HG03565 (cell line): ENCODE measurements around the gene APOD.
"Not testable (repeated sequence)": the region's sequence is repeated elsewhere in the genome, so short reads cannot be mapped to it uniquely, and the experiment has no call there.

Experiments used
- ATAC-seq: cut with Tn5 transposase; IDR thresholded peaks from one replicate; pipeline ENCODE4 v1.9.1; 2021; ENCODE audit warnings: mild to moderate bottlenecking, moderate library complexity; ENCODE audit not compliant: unreplicated experiment

APOD gene

GRCh38 chr3:195617784-195618659, 34.3 kb upstream of the APOD start:
- not testable (repeated sequence) for ATAC-seq

- ATAC-seq, result not testable (repeated sequence)
Observed at GRCh38 chr3:195617134-195617533, 33.4 kb upstream of the APOD start.

DNA sequence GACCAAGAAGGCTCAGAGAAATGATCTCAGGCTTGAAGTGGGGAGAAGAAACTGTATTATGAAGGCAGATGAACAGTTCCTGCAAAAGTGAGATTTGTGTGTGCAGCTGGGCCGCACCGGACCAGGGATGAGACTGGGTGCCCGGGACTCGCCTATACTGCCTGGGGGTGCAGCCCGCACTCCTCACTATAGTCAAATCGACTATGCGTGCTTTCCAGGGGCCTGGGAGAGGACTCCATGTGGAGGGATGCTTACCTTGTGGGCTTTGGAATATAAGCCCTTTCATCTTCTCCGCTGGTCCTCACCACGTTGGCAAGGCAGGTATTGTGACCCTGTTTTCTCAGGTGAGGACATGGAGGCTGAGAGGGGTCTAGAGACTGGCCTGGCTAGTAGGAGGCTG, 32.9 kb upstream of the APOD start:
- ATAC-seq, result no peak

DNA sequence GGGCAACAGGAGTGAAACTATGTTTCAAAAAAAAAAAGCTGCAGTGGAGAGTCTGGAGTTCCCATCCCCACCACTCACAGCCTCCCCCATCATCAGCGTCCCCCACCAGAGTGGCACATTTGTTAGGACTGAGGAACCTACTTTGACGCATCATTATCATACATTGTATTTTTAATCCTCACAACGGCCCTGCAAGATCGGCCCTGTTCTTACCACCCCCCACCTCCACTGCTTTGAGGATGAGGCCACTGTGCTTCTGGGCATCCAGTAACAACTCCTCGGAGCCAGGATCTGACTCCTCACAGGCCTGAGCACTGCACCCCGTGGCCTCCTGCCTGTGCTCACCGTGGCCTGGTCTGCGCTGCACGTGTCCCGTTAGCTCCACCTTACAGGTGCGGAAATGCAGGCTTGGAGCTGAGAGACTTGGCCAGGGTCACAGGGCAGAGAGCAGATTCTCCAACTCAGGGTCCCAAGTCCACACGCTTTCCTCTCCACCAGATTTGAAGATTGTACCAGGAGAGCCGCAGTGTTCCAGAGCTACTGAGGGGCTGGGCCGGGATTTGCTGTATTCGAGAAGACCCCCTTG, 32.3 kb upstream of the APOD start:
- not testable (repeated sequence) for ATAC-seq

DNA sequence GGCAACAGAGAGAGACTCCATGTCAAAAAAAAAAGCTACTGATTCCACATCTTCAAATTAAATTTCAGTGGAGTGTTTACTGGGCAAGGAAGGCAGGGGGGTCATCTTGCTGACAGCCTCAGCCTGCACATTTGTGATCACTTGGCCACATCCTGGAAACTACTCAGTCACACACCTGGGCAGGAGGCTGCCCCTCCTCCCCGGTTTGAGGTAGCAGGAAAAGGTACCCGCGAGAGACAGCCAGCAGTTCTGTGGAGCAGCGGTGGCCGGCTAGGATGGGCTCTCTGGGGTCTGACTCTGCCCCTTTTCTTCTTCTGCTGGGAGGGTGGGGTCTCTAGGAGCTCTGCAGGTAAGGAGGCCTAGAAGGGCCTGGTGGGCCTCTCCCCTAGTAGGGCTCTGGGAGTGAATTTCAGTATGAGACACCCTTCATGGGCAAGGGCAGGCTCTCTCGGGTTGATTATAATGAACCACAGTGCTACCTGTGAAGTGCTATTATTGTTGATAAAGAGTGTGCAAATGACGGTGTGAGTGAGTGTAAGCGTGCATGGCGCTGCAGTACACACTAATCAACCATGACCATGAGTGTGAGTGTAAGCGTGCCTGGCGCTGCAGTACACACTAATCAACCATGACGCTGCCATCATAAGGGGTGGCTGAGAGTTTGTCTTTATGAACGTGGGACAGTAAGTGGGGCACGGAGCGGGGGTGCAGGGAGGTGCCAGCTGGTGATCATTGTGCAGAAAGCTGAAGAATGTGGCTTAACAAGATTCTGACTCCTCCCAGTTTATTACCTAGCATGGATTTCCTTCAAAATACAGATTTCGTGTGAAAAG, 31.1 kb upstream of the APOD start:
- ATAC-seq, result not testable (repeated sequence)

DNA sequence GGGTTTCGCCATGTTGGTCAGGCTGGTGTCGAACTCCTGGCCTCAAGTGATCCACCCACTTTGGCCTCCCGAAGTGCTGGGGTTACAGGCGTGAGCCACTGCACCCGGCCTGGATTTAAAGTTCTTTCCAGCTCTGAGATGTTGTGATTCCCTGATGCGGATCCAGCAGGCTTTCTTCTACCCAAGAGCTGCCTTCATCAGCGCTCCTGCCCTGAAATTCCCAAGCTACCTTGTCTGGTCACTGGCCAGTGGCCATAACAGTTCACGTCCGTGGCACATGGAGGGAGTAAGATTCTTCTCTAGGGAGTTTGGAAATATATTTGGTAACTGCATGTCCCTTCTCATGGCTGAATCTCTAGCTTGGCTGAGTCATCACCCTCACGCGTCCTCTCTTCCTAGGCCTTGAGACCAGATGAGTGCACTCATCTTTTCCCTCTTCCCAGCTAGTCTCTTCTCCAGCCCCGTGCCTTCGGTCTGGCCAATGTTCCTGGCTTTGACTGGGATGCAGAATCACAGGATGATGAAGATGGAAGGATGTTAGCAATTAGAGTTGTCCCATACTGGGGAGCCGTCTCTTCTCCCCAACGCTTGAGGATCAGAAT, 29.8 kb upstream of the APOD start:
- ATAC-seq, result no peak

GRCh38 chr3:195612075-195612800, 28.5 kb upstream of the APOD start:
- no peak for ATAC-seq

DNA sequence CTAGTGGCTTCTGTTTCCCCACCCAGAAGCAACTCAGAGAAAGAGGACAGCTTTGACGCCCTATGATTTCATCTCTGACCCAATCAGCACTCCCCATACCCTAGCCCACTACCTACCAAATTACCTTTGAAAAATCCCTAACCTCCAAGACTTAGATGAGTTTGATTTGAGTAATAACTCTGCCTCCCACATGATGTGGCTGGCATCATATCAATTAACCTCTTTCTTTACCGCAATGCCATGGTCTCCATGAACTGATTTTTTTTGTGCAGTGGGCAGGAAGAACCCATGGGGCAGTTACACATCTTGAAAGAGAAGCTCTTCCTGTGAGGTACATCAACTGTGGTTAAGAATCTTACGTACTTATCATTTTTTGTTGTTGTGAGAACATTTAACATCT, 25.5 kb upstream of the APOD start:
- ATAC-seq, result no peak

DNA sequence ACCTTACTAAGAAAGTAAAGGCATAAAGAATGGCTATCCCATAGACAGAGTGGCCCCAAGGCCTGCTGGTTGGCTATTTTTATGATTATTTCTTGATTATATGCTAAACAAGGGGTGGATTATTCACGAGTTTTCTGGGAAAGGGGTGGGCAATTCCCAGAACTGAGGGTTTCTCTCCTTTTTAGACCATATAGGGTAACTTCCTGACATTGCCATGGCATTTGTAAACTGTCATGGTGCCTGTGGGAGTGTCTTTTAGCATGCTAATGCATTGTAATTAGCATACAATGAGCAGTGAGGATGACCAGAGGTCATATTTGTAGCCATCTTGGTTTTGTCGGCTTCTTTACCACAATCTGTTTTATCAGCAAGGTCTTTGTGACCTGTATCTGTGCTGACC, 18.0 kb upstream of the APOD start:
- not testable (repeated sequence) for ATAC-seq

- ATAC-seq, result no peak
Observed at GRCh38 chr3:195601382-195601781, 17.6 kb upstream of the APOD start.

DNA sequence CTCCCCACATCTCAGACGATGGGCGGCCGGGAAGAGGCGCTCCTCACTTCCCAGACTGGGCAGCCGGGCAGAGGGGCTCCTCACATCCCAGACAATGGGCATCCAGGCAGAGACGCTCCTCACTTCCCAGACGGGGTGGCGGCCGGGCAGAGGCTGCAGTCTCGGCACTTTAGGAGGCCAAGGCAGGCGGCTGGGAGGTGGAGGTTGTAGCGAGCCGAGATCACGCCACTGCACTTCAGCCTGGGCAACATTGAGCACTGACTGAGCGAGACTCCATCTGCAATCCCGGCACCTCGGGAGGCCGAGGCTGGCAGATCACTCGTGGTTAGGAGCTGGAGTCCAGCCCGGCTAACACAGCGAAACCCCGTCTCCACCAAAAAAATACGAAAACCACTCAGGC, 16.2 kb upstream of the APOD start:
- ATAC-seq, result not testable (repeated sequence)

- ATAC-seq, result not testable (repeated sequence)
Observed at GRCh38 chr3:195599516-195599915, 15.8 kb upstream of the APOD start.

DNA sequence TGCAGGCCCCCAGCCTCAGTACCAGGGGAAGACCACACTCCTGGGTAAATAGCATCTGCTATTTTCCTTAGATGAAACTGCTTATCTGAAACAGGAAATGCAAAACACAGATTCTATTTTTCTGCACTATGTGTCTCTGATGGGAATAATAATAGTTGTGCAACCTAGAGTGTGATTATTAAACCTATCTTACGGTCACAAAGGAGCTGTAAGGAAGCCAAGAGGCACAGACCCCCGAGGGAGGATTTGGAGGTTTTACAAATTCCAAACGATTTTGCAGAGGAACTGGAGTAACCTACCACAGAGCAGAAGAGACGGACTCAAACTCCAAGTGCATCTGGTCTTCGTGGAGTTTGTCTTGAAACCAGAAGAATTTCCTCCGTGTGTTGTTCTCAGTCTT, 14.1 kb upstream of the APOD start:
- no peak for ATAC-seq

GRCh38 chr3:195597229-195597628, 13.5 kb upstream of the APOD start:
- no peak for ATAC-seq

DNA sequence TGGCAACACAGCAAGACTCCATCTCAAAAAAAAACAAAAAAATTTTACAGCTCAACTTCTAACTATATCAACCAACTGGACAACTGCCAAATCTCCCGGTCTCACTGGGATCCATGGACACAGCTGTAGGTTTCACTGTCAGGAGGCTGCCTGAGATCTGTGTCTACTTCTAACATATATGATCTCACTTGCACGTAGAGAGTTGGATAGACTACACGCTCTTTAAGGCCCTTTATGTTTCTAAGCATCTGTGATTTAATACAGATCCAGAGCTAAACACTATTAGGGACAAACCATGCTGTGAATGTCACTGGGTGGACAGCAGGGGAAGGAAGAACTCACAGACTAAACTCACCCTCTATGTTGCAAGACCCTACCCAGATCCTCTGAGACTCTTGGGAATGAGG, 13.0 kb upstream of the APOD start:
- no peak for ATAC-seq

DNA sequence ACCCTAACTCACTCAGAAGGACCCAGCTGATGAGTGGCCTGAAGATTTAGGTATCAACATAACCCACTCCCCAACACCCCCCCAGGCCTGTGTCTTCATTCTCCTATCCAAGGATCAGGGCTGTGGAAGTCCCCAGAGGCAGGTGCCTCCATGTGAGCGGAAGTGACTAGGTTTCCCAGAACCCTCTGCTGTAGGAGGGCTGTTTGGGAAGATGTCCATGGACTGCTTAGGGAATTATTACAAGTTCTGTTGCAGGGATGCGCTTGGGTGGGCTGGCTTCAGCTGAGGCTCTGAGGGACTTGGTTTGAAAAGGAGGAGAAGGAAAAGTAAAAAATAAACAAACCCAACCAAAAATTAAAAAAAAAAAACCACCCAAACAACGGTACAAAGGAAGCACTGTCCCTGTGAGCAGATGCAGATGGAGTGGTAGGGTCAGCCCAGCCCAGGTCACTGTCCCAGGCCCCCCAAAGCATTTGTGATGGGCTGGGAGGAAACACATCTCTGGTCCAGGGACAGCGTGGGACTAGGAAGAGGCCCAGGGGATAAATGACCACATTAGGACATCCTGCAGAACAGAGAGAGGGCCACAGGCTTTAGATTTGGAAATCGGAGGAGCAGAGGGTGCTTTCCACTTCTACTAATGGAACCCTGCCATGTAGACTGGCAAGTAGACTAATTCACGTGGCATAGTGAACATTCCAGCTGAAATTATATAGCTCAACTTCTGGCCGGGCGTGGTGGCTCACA, 12.2 kb upstream of the APOD start:
- ATAC-seq, result no peak

GRCh38 chr3:195591852-195592251, 8.1 kb upstream of the APOD start:
- ATAC-seq, result no peak

GRCh38 chr3:195591220-195591619, 7.5 kb upstream of the APOD start:
- ATAC-seq, result no peak

GRCh38 chr3:195590381-195590780, 6.6 kb upstream of the APOD start:
- ATAC-seq, result not testable (repeated sequence)

DNA sequence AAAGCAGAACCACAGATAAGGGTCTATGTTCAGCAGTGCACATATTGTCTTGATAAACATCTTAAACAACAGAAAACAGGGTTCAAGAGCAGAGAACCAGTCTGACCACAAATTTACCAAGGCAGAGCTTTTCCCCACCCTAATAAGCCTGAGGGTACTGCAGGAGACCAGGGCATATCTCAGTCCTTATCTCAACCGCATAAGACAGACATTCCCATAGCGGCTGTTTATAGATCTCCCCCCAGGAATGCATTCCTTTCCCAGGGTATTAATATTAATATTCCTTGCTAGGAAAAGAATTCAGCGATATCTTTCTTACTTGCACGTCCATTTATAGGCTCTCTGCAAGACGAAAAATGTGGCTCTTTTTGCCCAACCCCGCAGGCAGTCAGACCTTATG, 6.1 kb upstream of the APOD start:
- ATAC-seq, result not testable (repeated sequence)
